Breast epithelium (tissue), 4 donors: ENCODE data around the gene LRP2. TPM values are rescaled to one million over a fixed set of nuclear protein-coding genes. Genes with fewer than 3 reads are reported as not detected.
A peak's percentile ranks its signal among the peaks of the same experiment; 100 is the strongest.

ENCODE experiments used
- DNase-seq, 2 donors: peaks; one replicate each; pipeline ENCODE4 v3.0.0-alpha.2; 2019; ENCODE audit warnings: low spot score in 2 of 2
- H3K27ac ChIP-seq, 2 donors: fragments of 200-600 bp; sonication (generic) in 1 of 2; one replicate each; pipeline ENCODE4 v1.5.1; 2016 to 2019; ENCODE audit warnings: mild to moderate bottlenecking in 1 of 2
- H3K27me3 ChIP-seq, 2 donors: fragments of 200-600 bp; sonication (generic) in 1 of 2; one replicate each; pipeline versions ENCODE4 v1.5.1 to v1.6.0; 2017 to 2019; ENCODE audit warnings: control low read depth in 1 of 2, mild to moderate bottlenecking in 1 of 2
- H3K36me3 ChIP-seq: fragments of 200-600 bp; one replicate; pipeline ENCODE4 v1.5.1; 2019
- H3K4me1 ChIP-seq, 2 donors: fragments of 200-600 bp; sonication (generic); one replicate each; pipeline ENCODE4 v1.5.1; 2016 to 2019; ENCODE audit warnings: control low read depth in 1 of 2
- H3K4me3 ChIP-seq, 3 donors: fragments of 200-600 bp; sonication (generic); 1 replicate in 2 of 3; 2 replicates in 1 of 3; pipeline ENCODE4 v1.5.1; 2016 to 2019; ENCODE audit warnings: mild to moderate bottlenecking in 3 of 3, moderate library complexity in 2 of 3
- H3K9me3 ChIP-seq, 2 donors: fragments of 200-600 bp; sonication (generic) in 1 of 2; one replicate each; pipeline ENCODE4 v1.5.1; 2016 to 2019; ENCODE audit warnings: control low read depth in 1 of 2
- CTCF ChIP-seq, 3 donors: fragments of 450-650 bp; IDR thresholded peaks; one replicate each; pipeline ENCODE4 v1.5.1; 2016 to 2017; ENCODE audit warnings: antibody characterized with exemption in 3 of 3, mild to moderate bottlenecking in 3 of 3, moderate library complexity in 3 of 3
- POLR2A ChIP-seq: fragments of 450-650 bp; IDR thresholded peaks from one replicate; pipeline ENCODE4 v1.6.1; 2016; ENCODE audit warnings: antibody characterized with exemption, mild to moderate bottlenecking, moderate library complexity
- POLR2AphosphoS5 ChIP-seq, 3 donors: sonication (generic); formaldehyde crosslinking; IDR thresholded peaks; one replicate each; pipeline ENCODE4 v1.6.1; 2017; ENCODE audit warnings: antibody characterized with exemption in 3 of 3
- intact Hi-C: fragments of 100-400 bp; cut with DNase I; formaldehyde crosslinking; loops from one replicate; pipeline ENCODE4 v1.15.1; 2023; ENCODE audit warnings: low total_unique reads
- total RNA-seq, 3 donors: library from RNA; depleted of rRNA; stranded (reverse); fragments of >200 nt; gene quantifications; one replicate each; pipeline ENCODE4 v1.1.0, GENCODE V29; 2016

The LRP2 gene
- total RNA-seq, 3 donors from 2014 or later, result under 0.01 to 60.4 (median 19.7) TPM

GRCh38 chr2:169105476-169105875 is 256.9 kb downstream of the LRP2 start:
- TF ChIP-seq CTCF (IDR thresholded peaks at IDR 0.05) (no peak), POLR2A (no peak), POLR2AphosphoS5 (IDR thresholded peaks at IDR 0.05) (no peak)
- H3K36me3 ChIP-seq, result no peaks in the 10 kb centered on the region
- no peaks in the 10 kb centered on the region for H3K27me3 ChIP-seq
- H3K4me3 ChIP-seq, result no peak overlapping the region
- no peak for DNase-seq
- intact Hi-C loops, result no loop called here
- no peak overlapping the region for H3K27ac ChIP-seq
- H3K9me3 ChIP-seq, result no peaks in the 10 kb centered on the region
- no peaks in the 10 kb centered on the region for H3K4me1 ChIP-seq

GRCh38 chr2:169104848-169105247 is 257.5 kb downstream of the LRP2 start:
- no peaks in the 10 kb centered on the region for H3K4me1 ChIP-seq
- no peaks in the 10 kb centered on the region for H3K36me3 ChIP-seq
- H3K27ac ChIP-seq, result no peak overlapping the region
- H3K27me3 ChIP-seq, result no peaks in the 10 kb centered on the region
- H3K4me3 ChIP-seq, result no peak overlapping the region
- no peaks in the 10 kb centered on the region for H3K9me3 ChIP-seq
- intact Hi-C loops, result no loop called here
- TF ChIP-seq CTCF (IDR thresholded peaks at IDR 0.05) (no peak), POLR2A (no peak), POLR2AphosphoS5 (IDR thresholded peaks at IDR 0.05) (no peak)
- DNase-seq, result no peak

- peak overlapping the region; percentile 23 to 46 for H3K27ac ChIP-seq
- no peaks in the 10 kb centered on the region for H3K9me3 ChIP-seq
- H3K4me3 ChIP-seq, result no peak overlapping the region
- H3K36me3 ChIP-seq, result no peaks in the 10 kb centered on the region
- peak in 1 of 2 donors; percentile 67 for DNase-seq
- TF ChIP-seq CTCF (IDR thresholded peaks at IDR 0.05) (no peak), POLR2AphosphoS5 (IDR thresholded peaks at IDR 0.05) (no peak), POLR2A (no peak)
- peaks cover 0 to 2% of the 10 kb centered on the region in 2 donors for H3K4me1 ChIP-seq
- intact Hi-C loops, result no loop called here
- no peaks in the 10 kb centered on the region for H3K27me3 ChIP-seq
These were observed 266.7 kb downstream of the LRP2 start for GRCh38 chr2:169095621-169096105.

DNA sequence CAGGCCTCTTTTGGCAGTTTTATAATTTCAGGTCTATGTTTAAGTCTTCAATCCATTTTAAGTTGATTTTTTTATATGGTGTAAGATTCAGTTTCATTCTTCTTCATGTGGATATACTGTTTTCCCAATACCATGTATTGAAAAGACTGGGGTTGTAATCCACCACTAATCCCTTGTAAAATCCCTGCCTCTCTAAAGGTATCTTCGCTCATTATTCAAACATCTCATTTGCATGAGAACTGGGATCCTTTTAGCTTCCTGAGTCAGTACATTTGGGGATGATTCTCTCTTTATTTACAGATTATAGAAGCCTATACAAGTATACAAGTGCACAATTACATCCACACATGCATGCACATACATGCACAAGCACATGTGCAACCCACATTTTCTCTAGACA is 267.7 kb downstream of the LRP2 start:
- intact Hi-C loops, result no loop called here
- H3K4me3 ChIP-seq, result no peak overlapping the region
- H3K27me3 ChIP-seq, result no peaks in the 10 kb centered on the region
- DNase-seq, result no peak
- H3K9me3 ChIP-seq, result no peaks in the 10 kb centered on the region
- H3K36me3 ChIP-seq, result no peaks in the 10 kb centered on the region
- H3K4me1 ChIP-seq, result peaks cover 0 to 2% of the 10 kb centered on the region in 2 donors
- H3K27ac ChIP-seq, result no peak overlapping the region
- TF ChIP-seq CTCF (IDR thresholded peaks at IDR 0.05), result no peak
- TF ChIP-seq POLR2AphosphoS5 (IDR thresholded peaks at IDR 0.05), result no peak
- no peak for TF ChIP-seq POLR2A

- intact Hi-C loops, result no loop called here
- Histone ChIP-seq H3K27me3 (no peaks in the 10 kb centered on the region), H3K27ac (peak overlapping the region in 1 of 2 donors; percentile 2), H3K4me1 (peaks cover 0 to 2% of the 10 kb centered on the region in 2 donors), H3K36me3 (no peaks in the 10 kb centered on the region), H3K4me3 (no peak overlapping the region), H3K9me3 (no peaks in the 10 kb centered on the region)
- no peak for DNase-seq
- TF ChIP-seq POLR2A (no peak), CTCF (IDR thresholded peaks at IDR 0.05) (no peak)
These were observed 268.8 kb downstream of the LRP2 start for GRCh38 chr2:169093535-169093934.
